Activated gamma-delta T cell (primary cell): ENCODE measurements around the gene POGLUT3.

Experiments
- DNase-seq: peaks from one replicate; lab custom pipeline; 2025; lab: John Stamatoyannopoulos, UW

Gene POGLUT3

GRCh38 chr11:108501396-108501795 lies 3.2 kb upstream of the POGLUT3 start:
- DNase-seq, result no peak

DNA sequence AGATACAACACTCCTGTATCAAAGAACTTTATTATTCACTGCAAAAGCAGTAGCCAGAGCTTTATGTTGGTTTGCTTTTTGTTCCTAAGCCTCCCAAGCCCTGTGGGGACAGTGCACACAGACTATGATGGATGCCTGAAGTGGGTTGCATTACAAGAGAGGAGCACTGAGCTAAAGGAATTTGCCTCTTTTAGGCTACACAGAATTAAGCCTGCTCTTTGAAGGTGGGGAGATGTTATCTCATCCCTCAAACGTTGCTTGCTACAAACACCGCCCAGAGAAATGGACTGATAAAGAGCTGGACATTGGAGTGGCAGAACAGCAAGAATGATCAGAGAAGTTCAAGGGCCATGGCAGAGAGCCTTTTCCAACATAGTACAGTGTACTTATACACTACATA lies 2.5 kb upstream of the POGLUT3 start:
- no peak for DNase-seq

DNA sequence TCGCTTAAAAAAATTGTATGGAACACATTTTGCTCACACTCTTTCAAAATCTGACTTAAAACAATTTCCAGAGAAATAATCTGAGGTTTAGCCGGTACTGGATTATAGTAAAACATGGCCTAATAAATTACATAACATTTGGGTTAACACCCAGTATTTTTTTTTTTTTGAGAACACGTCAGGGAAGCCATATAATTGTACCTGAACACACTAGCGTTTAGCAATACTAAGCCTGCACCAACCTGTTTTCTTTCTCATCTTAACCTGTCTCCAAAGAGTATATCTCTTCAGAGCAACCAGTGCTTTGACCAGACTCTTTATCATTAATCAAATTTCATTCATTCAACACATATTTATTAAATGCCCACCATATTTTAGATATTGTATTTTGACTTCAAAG lies 2.0 kb upstream of the POGLUT3 start:
- DNase-seq, result no peak

GRCh38 chr11:108498816-108499408 lies 728 bp upstream of the POGLUT3 start:
- no peak for DNase-seq

- peak; percentile 34 for DNase-seq
These were observed 703 bp downstream of the POGLUT3 start for GRCh38 chr11:108497317-108498045.

DNA sequence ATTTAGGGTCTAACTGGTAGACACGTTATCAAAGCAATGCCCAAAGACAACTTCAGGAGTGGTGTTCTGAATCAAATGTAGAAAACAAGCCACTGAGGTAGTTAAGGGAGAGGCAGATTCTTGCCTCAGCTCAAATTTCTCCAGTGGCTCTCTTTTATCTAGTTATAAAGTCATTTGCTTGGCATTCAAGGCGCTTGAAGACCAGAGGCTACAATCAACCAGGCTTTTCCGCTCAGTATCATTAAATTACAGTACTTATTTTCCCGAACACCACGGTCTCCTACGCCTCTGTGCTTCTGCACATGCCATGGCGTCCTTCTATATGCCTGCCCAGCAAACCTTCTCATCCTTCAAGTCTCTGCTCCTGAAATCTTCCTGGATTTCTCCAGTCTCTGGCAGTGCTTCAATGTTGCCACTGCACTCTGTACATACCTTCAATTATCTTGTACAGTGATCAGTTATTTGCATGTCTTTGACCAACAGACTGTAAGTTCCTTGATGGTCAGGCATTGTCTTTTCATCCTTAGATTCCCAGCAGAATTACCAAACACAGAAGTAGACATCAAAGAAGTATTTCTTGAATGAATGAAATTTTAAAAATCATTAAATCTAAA lies 1.4 kb downstream of the POGLUT3 start:
- no peak for DNase-seq

- DNase-seq, result no peak
These were observed 2.9 kb downstream of the POGLUT3 start for GRCh38 chr11:108495326-108495725.

DNA sequence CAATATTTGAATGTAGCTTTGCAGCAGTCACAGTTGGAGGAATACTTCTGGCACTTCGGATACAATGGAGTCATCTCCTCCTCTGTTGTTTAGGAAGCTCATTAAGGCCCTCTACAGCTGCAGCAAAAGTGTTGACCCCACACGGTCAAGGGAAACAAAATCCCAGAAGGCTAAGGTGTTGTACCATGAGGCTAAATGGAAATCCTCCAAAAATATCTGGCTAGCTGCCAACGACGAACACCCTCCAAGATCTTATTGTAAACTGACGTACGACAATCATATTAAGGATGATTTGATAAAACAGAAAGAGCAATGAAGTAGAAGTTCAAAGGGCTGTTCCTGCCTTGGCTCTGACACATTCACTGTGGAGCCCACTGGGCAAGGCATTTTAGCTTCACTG lies 4.0 kb downstream of the POGLUT3 start:
- DNase-seq, result no peak

- DNase-seq, result no peak
These were observed 6.2 kb downstream of the POGLUT3 start for GRCh38 chr11:108491936-108492335.

- DNase-seq, result no peak
These were observed 11.4 kb downstream of the POGLUT3 start for GRCh38 chr11:108486828-108487227.

DNA sequence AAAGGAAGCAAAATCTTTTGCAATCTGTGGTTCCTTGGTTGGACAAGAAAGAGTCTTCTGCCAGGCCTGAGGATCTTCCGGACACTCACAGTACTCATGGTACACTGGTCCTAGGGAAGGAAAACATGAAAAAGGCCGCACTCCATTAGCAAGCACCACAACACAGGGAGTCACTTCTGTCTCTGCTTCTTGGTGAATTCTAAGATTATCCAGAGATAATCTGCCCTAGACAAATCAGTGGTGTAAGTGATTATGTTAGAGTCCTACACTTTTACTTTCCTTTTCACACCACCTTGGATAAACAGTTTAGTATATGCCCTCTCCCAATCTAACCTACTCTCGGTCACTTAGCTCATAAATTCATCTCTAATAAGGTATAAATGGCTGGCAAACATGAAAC lies 11.9 kb downstream of the POGLUT3 start:
- no peak for DNase-seq

DNA sequence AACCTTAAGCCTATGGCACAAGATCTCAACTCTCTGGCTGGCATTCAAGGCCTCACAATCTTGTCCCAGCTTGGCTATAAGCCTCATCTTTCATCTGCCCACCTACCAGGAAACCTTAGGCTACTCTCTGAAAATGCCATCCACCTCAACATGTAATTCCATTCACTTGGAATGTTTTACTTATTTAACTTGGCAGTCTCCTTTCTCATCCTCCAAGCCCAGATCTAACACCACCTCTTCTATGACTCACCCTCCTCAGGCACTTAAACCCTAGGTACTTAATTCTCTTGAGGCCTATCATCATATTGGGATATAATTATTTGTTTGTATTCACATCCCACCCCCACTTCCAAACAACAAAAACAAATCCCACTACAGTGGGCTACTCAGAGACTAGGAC lies 15.0 kb downstream of the POGLUT3 start:
- DNase-seq, result no peak

GRCh38 chr11:108474664-108475463 lies 23.3 kb downstream of the POGLUT3 start:
- DNase-seq, result no peak

GRCh38 chr11:108472681-108473080 lies 25.5 kb downstream of the POGLUT3 start:
- no peak for DNase-seq

GRCh38 chr11:108468478-108468864 lies 29.7 kb downstream of the POGLUT3 start:
- no peak for DNase-seq

DNA sequence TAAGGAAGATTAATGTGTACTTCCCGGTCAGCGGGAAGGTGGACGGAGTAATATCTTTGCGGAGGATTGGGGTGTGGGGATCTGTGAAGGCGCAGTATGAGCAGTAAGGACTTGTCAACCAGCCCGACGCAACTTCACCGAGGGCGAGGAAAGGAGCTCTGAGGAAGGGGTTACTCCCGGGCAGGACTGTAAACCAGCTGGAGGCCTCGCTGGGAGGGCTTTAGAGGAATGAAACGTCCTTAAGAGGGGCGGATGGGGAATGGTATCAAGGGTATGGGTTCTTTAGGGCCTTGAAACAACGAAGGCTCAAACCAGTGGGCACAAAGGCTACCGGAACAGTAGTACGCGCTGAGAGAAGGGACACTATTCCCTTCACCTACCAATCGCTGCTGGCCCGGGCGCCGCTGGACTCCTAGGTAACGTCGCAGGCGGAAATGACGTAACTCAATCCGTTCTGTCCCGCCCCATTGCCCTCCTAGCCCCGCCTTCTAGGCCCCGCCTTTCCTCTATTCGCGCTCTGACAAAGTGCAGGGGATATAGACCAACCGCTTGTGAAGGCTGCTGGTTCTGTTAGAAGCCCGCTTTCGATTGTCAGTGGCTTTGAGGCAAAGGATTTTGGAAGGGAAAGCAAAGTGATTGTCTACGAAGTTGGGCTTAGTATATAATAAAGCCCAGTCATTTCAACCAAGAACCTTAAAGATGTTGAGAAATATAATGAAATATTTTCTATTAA lies 30.9 kb downstream of the POGLUT3 start, which contains the start of gene C11orf65:
Gene C11orf65, minus strand, starts transcription at position 439 of the 733 bp plus-strand sequence. CDS start 5,970 bp downstream, outside the sequence.
- DNase-seq, result peak; percentile 70

DNA sequence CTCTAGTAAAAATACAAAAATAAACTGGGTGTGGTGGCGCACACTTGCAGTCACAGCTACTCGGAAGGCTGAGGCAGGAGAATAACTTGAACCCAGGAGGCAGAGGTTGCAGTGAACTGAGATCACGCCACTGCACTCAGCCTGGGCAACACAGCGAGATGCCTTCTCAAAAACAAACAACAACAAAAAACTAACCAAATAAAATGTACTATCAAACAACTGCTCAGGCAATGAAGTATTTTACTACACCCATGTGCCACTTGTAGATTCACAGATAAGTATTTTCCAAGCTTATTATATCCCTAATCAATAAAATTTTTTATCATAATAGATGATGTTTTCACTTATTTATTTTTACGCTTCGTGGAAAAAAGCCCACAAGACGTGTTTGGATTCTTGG lies 31.8 kb downstream of the POGLUT3 start:
- DNase-seq, result no peak

- DNase-seq, result no peak
These were observed 44.9 kb downstream of the POGLUT3 start for GRCh38 chr11:108453207-108453835.
